ENCODE data around the gene MICAL2. TPM values are rescaled to one million over a fixed set of nuclear protein-coding genes. Genes with fewer than 3 reads are reported as not detected.

The MICAL2 gene
- total RNA-seq, 1 donor from 2014 or later = 372 TPM

GRCh38 chr11:12124306-12124705 is 13.9 kb downstream of the MICAL2 start:
- TF ChIP-seq CTCF (IDR thresholded peaks at IDR 0.05) = no peak

DNA sequence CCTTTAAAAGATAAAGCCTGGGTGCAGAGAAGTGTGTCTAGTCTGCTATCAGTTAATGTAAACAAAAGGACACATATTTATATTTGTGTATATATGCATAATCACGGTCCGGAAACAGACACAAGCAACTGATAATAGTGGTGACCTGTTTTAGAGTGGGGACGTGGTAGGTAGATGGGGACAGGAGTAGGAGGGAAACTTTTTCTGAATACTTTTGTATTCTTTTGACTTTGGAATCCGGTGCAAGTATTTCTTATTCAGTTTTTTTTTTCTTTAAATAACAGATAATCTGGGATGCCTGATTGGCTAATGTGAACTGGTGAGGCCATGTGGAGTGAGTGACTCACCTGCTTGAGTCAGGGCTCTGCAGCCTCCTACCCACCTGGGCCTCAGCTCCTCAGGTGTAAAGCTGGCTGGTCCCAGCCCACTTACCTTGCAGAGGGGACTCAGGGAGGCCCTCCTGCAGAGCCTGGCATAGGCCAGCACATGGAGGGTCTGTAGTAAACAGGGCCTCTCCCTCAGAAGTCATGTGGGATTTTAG is 15.3 kb downstream of the MICAL2 start:
- H3K36me3 Mint-ChIP-seq (ENCODE audit: low read depth) = peaks cover 8% of the 10 kb centered on the region
- H3K27ac Mint-ChIP-seq (ENCODE audit: unreplicated experiment) = peak overlapping the region; percentile 95
- no peak for TF ChIP-seq CTCF (IDR thresholded peaks at IDR 0.05)
- DNase-seq (ENCODE audit: low spot score) = no peak
- no peaks in the 10 kb centered on the region for H3K9me3 Mint-ChIP-seq (ENCODE audit: low read depth)
- no peak overlapping the region for H3K4me3 Mint-ChIP-seq (ENCODE audit: unreplicated experiment)
- H3K27me3 Mint-ChIP-seq (ENCODE audit: low read depth) = no peaks in the 10 kb centered on the region
- H3K4me1 Mint-ChIP-seq (ENCODE audit: low read depth) = peaks cover 67% of the 10 kb centered on the region

More at GRCh38 chr11:12124306-12124705, 13.9 kb downstream of the MICAL2 start:
- Mint-ChIP-seq H3K27ac (ENCODE audit: unreplicated experiment) (peak overlapping the region; percentile 95), H3K27me3 (ENCODE audit: low read depth) (no peaks in the 10 kb centered on the region), H3K36me3 (ENCODE audit: low read depth) (peaks cover 3% of the 10 kb centered on the region), H3K4me3 (ENCODE audit: unreplicated experiment) (no peak overlapping the region), H3K9me3 (ENCODE audit: low read depth) (no peaks in the 10 kb centered on the region), H3K4me1 (ENCODE audit: low read depth) (peaks cover 75% of the 10 kb centered on the region)
- no peak for DNase-seq (ENCODE audit: low spot score)

- peaks cover 64% of the 10 kb centered on the region for H3K4me1 Mint-ChIP-seq (ENCODE audit: low read depth)
- H3K4me3 Mint-ChIP-seq (ENCODE audit: unreplicated experiment) = no peak overlapping the region
- no peak for DNase-seq (ENCODE audit: low spot score)
Measured at GRCh38 chr11:12126344-12127019, 16.1 kb downstream of the MICAL2 start.

DNA sequence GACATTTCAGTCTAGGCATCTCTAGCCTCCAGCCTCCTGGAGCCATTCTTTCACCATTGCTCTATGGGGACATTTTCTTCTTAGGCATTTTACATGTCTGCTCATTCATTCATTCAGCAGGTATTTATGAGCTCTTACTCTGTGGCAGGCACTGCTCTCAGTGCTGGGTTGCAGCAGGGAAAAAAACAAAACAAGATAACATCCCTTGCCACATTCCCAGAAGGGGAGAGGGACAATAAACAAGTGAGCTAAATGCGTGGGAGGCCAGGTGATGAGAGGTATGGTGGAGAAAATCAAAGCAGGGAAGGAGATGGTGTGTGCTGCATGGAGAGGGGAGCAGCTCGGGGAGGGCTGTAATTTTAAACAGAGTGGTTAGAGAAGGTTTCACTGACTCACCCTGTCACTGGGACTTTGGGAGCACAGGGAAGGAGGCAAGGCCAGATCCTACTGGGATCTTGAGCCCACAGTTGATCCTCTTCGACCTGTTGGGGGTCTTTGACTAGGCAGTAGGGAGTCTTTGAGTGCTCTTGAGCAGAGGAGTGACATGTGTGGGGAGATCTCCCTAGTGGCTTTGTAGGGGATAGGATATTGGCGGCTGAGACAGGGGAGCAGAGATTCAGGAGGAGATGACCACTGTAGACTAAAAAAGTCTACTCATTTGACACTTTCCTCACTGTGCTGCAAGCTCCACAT is 17.0 kb downstream of the MICAL2 start:
- no peak overlapping the region for H3K4me3 Mint-ChIP-seq (ENCODE audit: unreplicated experiment)
- H3K27me3 Mint-ChIP-seq (ENCODE audit: low read depth) = no peaks in the 10 kb centered on the region
- no peak for DNase-seq (ENCODE audit: low spot score)
- peaks cover 10% of the 10 kb centered on the region for H3K36me3 Mint-ChIP-seq (ENCODE audit: low read depth)
- H3K27ac Mint-ChIP-seq (ENCODE audit: unreplicated experiment) = peak overlapping the region; percentile 79
- no peaks in the 10 kb centered on the region for H3K9me3 Mint-ChIP-seq (ENCODE audit: low read depth)
- TF ChIP-seq CTCF (IDR thresholded peaks at IDR 0.05) = no peak
- H3K4me1 Mint-ChIP-seq (ENCODE audit: low read depth) = peaks cover 68% of the 10 kb centered on the region

More at GRCh38 chr11:12126344-12127019, 16.1 kb downstream of the MICAL2 start:
- Mint-ChIP-seq H3K9me3 (ENCODE audit: low read depth) (no peaks in the 10 kb centered on the region), H3K27ac (ENCODE audit: unreplicated experiment) (peak overlapping the region; percentile 79), H3K36me3 (ENCODE audit: low read depth) (peaks cover 10% of the 10 kb centered on the region), H3K27me3 (ENCODE audit: low read depth) (no peaks in the 10 kb centered on the region)
- peak; percentile 40 for TF ChIP-seq CTCF (IDR thresholded peaks at IDR 0.05)

- Mint-ChIP-seq H3K36me3 (ENCODE audit: low read depth) (peaks cover 11% of the 10 kb centered on the region), H3K9me3 (ENCODE audit: low read depth) (no peaks in the 10 kb centered on the region), H3K27me3 (ENCODE audit: low read depth) (no peaks in the 10 kb centered on the region), H3K4me3 (ENCODE audit: unreplicated experiment) (no peak overlapping the region), H3K4me1 (ENCODE audit: low read depth) (peaks cover 67% of the 10 kb centered on the region), H3K27ac (ENCODE audit: unreplicated experiment) (no peak overlapping the region)
- no peak for TF ChIP-seq CTCF (IDR thresholded peaks at IDR 0.05)
- DNase-seq (ENCODE audit: low spot score) = no peak
Measured at GRCh38 chr11:12128301-12128751, 17.9 kb downstream of the MICAL2 start.
